MCF 10A (cell line): Measurements from ENCODE around the gene KRTAP4-9. TPM values are rescaled to one million over a fixed set of nuclear protein-coding genes. Genes with fewer than 3 reads are reported as not detected.
"Not testable (repeated sequence)": the region's sequence is repeated elsewhere in the genome, so short reads cannot be mapped to it uniquely, and the experiment has no call there.

ENCODE experiments used
- BruUV-seq: library from RNA; stranded (reverse); fragments of 400-500 nt; replicated peaks from 2 replicates; lab custom pipeline; 2021; lab: Mats Ljungman, UMichigan
- CTCF ChIA-PET: fragments of 300-600 bp; sonication (Branson Sonifier 250); formaldehyde crosslinking; extraction: SDS; loops from one replicate; lab custom pipeline; 2021; ENCODE audit warnings: antibody characterized with exemption, inconsistent platforms; lab: Yijun Ruan, JAX
- POLR2A ChIA-PET: fragments of 300-600, 350-650 bp; sonication (Branson Sonifier 250); formaldehyde crosslinking; extraction: SDS; loops from one replicate; lab custom pipeline; 2020; ENCODE audit warnings: antibody characterized with exemption, inconsistent platforms; lab: Yijun Ruan, JAX
- DNase-seq: peaks from one replicate; pipeline ENCODE4 v3.0.0-alpha.2; 2018; ENCODE audit not compliant: unreplicated experiment
- H3K27ac Mint-ChIP-seq: one replicate; pipeline ENCODE4 v1.8.0; 2022; ENCODE audit warnings: mild to moderate bottlenecking, low read depth, mixed read lengths; ENCODE audit not compliant: unreplicated experiment
- H3K27me3 Mint-ChIP-seq: one replicate; pipeline ENCODE4 v1.8.0; 2022; ENCODE audit warnings: mixed read lengths; ENCODE audit not compliant: insufficient read depth, unreplicated experiment
- H3K36me3 Mint-ChIP-seq: one replicate; pipeline ENCODE4 v1.8.0; 2022; ENCODE audit warnings: mild to moderate bottlenecking, moderate library complexity, mixed read lengths; ENCODE audit not compliant: insufficient read depth, unreplicated experiment
- H3K4me1 Mint-ChIP-seq: one replicate; pipeline ENCODE4 v1.8.0; 2022; ENCODE audit warnings: mixed read lengths; ENCODE audit not compliant: insufficient read depth, unreplicated experiment
- H3K4me3 Mint-ChIP-seq: one replicate; pipeline ENCODE4 v1.8.0; 2022; ENCODE audit warnings: mild to moderate bottlenecking, moderate library complexity, mixed read lengths; ENCODE audit not compliant: unreplicated experiment
- H3K9me3 Mint-ChIP-seq: one replicate; pipeline ENCODE4 v1.8.0; 2022; ENCODE audit warnings: mixed read lengths; ENCODE audit not compliant: unreplicated experiment
- CTCF ChIP-seq: fragments of 200-600 bp; IDR thresholded peaks from one replicate; pipeline ENCODE4 v1.8.0; 2022; ENCODE audit warnings: antibody characterized with exemption, mild to moderate bottlenecking; ENCODE audit not compliant: unreplicated experiment
- intact Hi-C: fragments of 100-400 bp; cut with micrococcal nuclease; formaldehyde crosslinking; loops from 2 replicates; pipeline ENCODE4 v1.14.1; 2022
- total RNA-seq: library from RNA; stranded (reverse); gene quantifications from 2 replicates; pipeline ENCODE4 v1.2.3, GENCODE V29; 2022

The KRTAP4-9 gene
- total RNA-seq, 1 experiment from 2014 or later: not detected

GRCh38 chr17:41147531-41148204 is 42.5 kb downstream of the KRTAP4-9 start:
- no peak for DNase-seq
- H3K36me3 Mint-ChIP-seq: no peaks in the 10 kb centered on the region
- peaks cover 15% of the 10 kb centered on the region for H3K9me3 Mint-ChIP-seq
- POLR2A ChIA-PET: no interaction called here
- no peaks in the 10 kb centered on the region for H3K27me3 Mint-ChIP-seq
- no peaks in the 10 kb centered on the region for H3K4me1 Mint-ChIP-seq
- no peak overlapping the region for H3K4me3 Mint-ChIP-seq
- H3K27ac Mint-ChIP-seq: no peak overlapping the region
- CTCF ChIA-PET: no interaction called here
- no peak for TF ChIP-seq CTCF
- intact Hi-C loops: no loop called here
- no TSS peak for BruUV-seq

- POLR2A ChIA-PET: interaction anchor here (1.1 kb wide), 1 partner anchor 18 kb away, joined by 4 read pairs; no protein-coding TSS in a partner anchor
- H3K27ac Mint-ChIP-seq, H3K9me3 Mint-ChIP-seq, CTCF ChIA-PET, DNase-seq, H3K36me3 Mint-ChIP-seq, BruUV-seq, H3K4me3 Mint-ChIP-seq, H3K27me3 Mint-ChIP-seq, intact Hi-C loops, H3K4me1 Mint-ChIP-seq: not testable (repeated sequence)
These were observed 43.9 kb downstream of the KRTAP4-9 start for GRCh38 chr17:41148971-41149651.

GRCh38 chr17:41149652-41149985 is 44.4 kb downstream of the KRTAP4-9 start, which contains the start of gene KRTAP4-5:
TSS of gene KRTAP4-5 (minus strand) at chr17:41149825. CDS start at chr17:41149767, 58 bp downstream.
- intact Hi-C loops: no loop called here
- Mint-ChIP-seq H3K27ac (no peak within 1 kb of the TSS), H3K27me3 (no peaks in the 10 kb centered on the region), H3K36me3 (no peaks in the 10 kb centered on the region), H3K4me1 (no peaks in the 10 kb centered on the region), H3K4me3 (no peak within 1 kb of the TSS), H3K9me3 (no peaks in the 10 kb centered on the region)
- no TSS peak for BruUV-seq
- no peak for TF ChIP-seq CTCF
- POLR2A ChIA-PET: interaction anchor here (1.1 kb wide), 1 partner anchor 19 kb away, joined by 4 read pairs; no protein-coding TSS in a partner anchor
- CTCF ChIA-PET: no interaction called here
- no peak for DNase-seq

GRCh38 chr17:41150026-41150425 is 44.8 kb downstream of the KRTAP4-9 start:
- ChIA-PET POLR2A (interaction anchor here (1.1 kb wide), 1 partner anchor 19 kb away, joined by 4 read pairs; no protein-coding TSS in a partner anchor), CTCF (interaction anchor here (0.6 kb wide), 1 partner anchor 121 kb away, joined by 3 read pairs; no protein-coding TSS in a partner anchor)
- Mint-ChIP-seq H3K27ac (no peak overlapping the region), H3K4me1 (no peaks in the 10 kb centered on the region), H3K36me3 (no peaks in the 10 kb centered on the region), H3K4me3 (no peak overlapping the region), H3K9me3 (no peaks in the 10 kb centered on the region), H3K27me3 (no peaks in the 10 kb centered on the region)
- BruUV-seq: no TSS peak
- no peak for DNase-seq
- intact Hi-C loops: no loop called here
- no peak for TF ChIP-seq CTCF
